Measurements from ENCODE around the gene HCN4.

Gene HCN4

DNA sequence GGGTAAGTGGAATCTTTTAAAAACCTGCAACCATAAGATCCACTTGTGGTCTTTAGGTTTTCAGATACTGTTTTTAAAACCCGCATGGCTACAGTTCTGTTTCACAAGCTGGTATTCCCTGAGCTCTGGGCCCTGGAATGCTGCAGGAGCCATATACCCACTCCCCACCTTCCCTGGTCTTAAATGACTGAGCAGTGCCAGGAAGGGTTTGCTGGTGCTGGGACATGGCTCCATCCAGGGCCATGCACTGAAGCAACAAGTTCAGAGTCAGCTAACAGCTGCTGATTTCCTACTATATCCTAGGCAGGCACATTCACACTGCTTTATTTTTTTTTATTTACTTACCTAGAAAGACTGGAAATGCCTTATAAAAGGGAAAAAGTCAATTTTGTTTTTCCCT lies 77.3 kb downstream of the HCN4 start:
- H4K20me1 ChIP-seq: no peaks in the 10 kb centered on the region

DNA sequence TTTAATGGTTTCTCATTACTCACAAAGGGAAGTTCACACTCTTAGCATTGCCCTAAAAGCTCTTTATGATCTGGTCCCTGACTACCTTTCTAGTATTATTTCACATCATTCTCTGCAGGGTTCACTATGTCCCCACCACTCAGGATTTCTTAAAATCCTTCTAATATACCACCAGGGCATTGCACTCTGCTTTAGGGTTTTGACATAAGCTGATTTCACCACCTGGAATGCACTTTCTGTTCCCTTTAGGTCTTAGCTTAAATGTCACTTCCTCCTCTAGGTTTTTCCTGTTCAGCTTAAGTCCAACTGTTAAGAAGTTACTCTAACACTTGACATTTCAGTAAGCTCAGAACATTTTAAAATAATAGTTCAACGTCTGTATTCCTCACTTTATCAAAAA lies 81.7 kb downstream of the HCN4 start:
- TF ChIP-seq Cebpa-rat (IDR thresholded peaks at IDR 0.05): no peak
- peaks cover 56% of the 10 kb centered on the region for H3K36me3 ChIP-seq
- H4K20me1 ChIP-seq: no peaks in the 10 kb centered on the region
- no peak overlapping the region for H3K9ac ChIP-seq
- H3K9me3 ChIP-seq: no peaks in the 10 kb centered on the region
- peak overlapping the region; percentile 1; the same call in 1 of the 2 replicates for H3K4me2 ChIP-seq
- H3K4me1 ChIP-seq: peaks cover 6% of the 10 kb centered on the region; the same call in 1 of the 2 replicates
- no peaks in the 10 kb centered on the region for H3K27me3 ChIP-seq
- no peak overlapping the region for H3K27ac ChIP-seq
- no peak overlapping the region for H3K4me3 ChIP-seq

More for the DNA sequence above, 77.3 kb downstream of the HCN4 start:
- no peak for TF ChIP-seq Cebpa-rat (IDR thresholded peaks at IDR 0.05)
- peaks cover 6% of the 10 kb centered on the region; the same call in 1 of the 2 replicates for H3K4me1 ChIP-seq
- no peak overlapping the region for H3K9ac ChIP-seq
- no peak overlapping the region for H3K4me2 ChIP-seq
- H3K27ac ChIP-seq: no peak overlapping the region
- no peaks in the 10 kb centered on the region for H3K27me3 ChIP-seq
- peaks cover 55% of the 10 kb centered on the region for H3K36me3 ChIP-seq
- H3K9me3 ChIP-seq: no peaks in the 10 kb centered on the region
- H3K4me3 ChIP-seq: no peak overlapping the region

DNA sequence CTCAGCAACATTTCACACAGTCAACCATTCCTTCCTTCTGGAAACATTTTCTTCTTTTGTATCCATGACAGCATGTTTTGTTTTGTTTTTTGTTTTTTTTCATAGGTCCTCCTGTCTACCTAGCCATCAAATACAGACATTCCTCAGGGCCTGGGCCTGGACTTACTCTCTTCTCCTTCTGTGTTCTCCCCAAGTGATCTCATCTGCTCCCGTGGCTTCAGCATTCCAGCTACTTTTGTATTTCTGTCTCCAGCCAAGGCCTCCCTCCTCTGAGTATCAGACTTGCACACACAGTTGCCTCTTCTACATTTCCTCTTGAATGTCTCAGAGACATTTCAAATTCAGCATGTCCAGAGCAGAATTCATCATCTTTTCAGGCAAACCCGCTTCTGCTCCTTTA lies 82.4 kb downstream of the HCN4 start:
- H3K4me2 ChIP-seq: no peak overlapping the region
- no peaks in the 10 kb centered on the region for H4K20me1 ChIP-seq
- H3K27ac ChIP-seq: no peak overlapping the region
- H3K4me3 ChIP-seq: no peak overlapping the region
- no peaks in the 10 kb centered on the region for H3K9me3 ChIP-seq
- peaks cover 6% of the 10 kb centered on the region; the same call in 1 of the 2 replicates for H3K4me1 ChIP-seq
- H3K27me3 ChIP-seq: no peaks in the 10 kb centered on the region
- TF ChIP-seq Cebpa-rat (IDR thresholded peaks at IDR 0.05): no peak
- no peak overlapping the region for H3K9ac ChIP-seq
- H3K36me3 ChIP-seq: peaks cover 50% of the 10 kb centered on the region

DNA sequence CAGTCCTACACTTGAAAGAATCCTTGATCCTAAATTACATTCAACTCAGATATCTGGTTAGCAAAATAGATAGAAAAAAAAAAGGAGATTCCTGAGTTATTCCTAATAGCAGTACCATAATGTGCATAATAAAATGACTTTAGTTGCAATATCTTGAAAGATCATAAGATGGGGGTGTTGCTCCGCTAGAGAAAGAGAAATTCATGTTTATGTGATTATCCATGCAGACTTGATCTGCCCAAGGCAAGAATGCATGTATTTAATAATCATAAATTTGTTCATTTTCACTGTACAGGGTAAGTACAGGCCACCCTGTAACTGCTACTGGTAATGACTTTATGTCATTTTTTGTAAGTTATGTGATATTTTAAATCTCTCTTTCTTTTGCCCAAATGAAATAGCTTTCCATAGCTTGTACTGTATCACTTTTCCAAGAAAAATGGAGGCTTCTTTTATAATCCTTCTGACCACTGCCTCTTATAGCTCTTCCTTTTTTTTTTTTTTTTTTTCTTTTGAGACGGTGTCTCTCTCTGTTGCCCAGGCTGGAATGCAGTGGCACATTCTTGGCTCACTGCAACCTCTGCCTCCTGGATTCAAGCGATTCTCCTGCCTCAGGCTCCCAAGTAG lies 84.6 kb downstream of the HCN4 start:
- Histone ChIP-seq H3K9ac (no peak overlapping the region), H3K4me3 (no peak overlapping the region), H3K4me2 (no peak overlapping the region), H3K27me3 (no peaks in the 10 kb centered on the region), H3K9me3 (no peaks in the 10 kb centered on the region), H4K20me1 (no peaks in the 10 kb centered on the region), H3K27ac (no peak overlapping the region), H3K4me1 (peaks cover 6% of the 10 kb centered on the region; the same call in 1 of the 2 replicates), H3K36me3 (peaks cover 51% of the 10 kb centered on the region)
- no peak for TF ChIP-seq Cebpa-rat (IDR thresholded peaks at IDR 0.05)

DNA sequence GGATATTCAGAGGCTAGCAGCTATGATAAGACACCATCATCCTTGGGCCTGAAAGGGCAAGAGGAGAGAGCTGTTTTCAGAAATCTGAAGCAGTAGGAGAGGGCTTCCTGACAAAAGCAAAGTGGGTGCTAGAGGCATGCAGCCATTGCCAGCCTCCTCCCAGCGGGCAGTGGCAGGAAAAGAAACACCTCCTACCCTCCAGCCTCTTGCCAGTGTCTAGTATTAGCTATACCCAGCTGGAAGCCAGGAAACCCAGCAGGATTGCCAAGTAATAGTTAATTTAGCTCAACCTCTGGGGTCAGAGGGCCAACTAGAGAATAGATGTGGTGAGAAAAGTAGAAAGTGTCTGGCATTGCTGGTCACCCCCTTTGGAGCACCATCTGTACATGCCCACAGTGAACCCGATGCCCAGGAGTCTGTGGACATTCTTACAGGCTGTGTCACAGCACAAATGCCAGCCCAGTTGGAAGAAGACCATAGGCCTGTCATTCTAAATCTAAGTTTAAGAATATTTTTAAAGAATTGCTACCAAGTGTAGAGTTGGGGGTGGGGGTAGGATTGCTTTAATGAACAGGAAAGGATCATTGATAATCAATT lies 85.3 kb downstream of the HCN4 start:
- Histone ChIP-seq H3K4me2 (no peak overlapping the region), H3K4me1 (peaks cover 6% of the 10 kb centered on the region; the same call in 1 of the 2 replicates)

DNA sequence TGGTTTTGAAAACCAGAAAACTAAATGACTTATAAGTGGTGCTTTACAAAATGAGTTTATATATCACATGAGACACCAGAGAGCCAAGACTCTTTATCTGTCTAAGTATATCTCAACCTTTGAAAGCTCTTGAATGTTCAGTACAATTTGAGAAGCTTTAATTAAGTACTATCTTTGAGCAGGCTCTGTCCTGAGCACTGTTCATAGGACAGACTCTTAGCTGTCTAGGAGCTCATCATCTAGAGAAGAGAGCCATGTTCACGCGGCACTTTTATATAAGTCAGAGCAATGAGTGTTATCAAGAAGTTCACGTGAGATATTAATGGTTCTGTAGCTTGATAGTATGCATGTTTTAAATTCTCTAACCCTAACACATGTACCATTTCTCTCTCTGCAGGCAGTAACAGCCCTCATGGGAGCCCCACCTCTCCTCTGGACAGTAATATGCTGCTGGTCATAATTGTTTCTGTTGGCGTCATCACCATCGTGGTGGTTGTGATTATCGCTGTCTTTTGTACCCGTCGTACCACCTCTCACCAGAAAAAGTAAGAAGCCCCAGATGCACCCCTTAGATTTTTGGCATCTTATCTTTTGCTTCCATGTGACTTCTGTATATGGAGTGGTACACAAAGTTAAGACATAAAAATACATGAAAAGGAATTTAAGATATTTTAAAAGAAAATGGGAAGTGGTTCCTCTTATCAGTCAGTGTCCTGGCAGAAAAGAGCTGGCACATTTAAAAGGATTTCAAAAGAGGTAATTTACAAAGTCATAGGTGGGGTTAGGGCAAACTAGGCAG lies 86.0 kb downstream of the HCN4 start:
- H3K4me2 ChIP-seq: no peak overlapping the region
- TF ChIP-seq Cebpa-rat (IDR thresholded peaks at IDR 0.05): no peak
- peaks cover 6% of the 10 kb centered on the region; the same call in 1 of the 2 replicates for H3K4me1 ChIP-seq
- 0 out of 2 replicates have a peak overlapping the region, but pooled peaks have one; percentile 4 for H3K9ac ChIP-seq
- H4K20me1 ChIP-seq: no peaks in the 10 kb centered on the region
- no peaks in the 10 kb centered on the region for H3K27me3 ChIP-seq
- no peak overlapping the region for H3K4me3 ChIP-seq
- no peak overlapping the region for H3K27ac ChIP-seq
- no peaks in the 10 kb centered on the region for H3K9me3 ChIP-seq
- peaks cover 41% of the 10 kb centered on the region for H3K36me3 ChIP-seq

More for the DNA sequence above, 85.3 kb downstream of the HCN4 start:
- Histone ChIP-seq H3K36me3 (peaks cover 45% of the 10 kb centered on the region), H3K9me3 (no peaks in the 10 kb centered on the region), H3K4me3 (no peak overlapping the region), H3K9ac (no peak overlapping the region), H4K20me1 (no peaks in the 10 kb centered on the region), H3K27me3 (no peaks in the 10 kb centered on the region), H3K27ac (no peak overlapping the region)
- no peak for TF ChIP-seq Cebpa-rat (IDR thresholded peaks at IDR 0.05)

DNA sequence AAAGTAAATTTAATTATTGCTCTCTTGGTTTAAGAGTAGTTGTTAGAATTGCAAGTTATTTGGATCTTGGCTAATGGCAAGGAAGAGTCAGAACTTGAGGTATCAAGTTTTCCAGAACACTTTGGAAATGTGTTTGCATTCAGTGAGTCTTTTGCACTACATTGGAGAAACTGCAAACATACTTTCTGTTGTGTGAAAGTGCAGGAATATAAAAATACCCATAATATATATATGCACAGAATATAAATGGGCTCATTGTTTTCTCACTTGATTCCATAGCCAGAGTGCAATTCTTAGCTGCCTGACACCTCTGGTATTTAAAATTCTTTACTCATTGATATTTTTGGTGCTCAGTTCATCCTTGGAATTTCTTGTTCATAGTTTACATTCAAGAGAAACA lies 92.9 kb downstream of the HCN4 start:
- Histone ChIP-seq H4K20me1 (no peaks in the 10 kb centered on the region), H3K4me1 (no peaks in the 10 kb centered on the region), H3K27me3 (no peaks in the 10 kb centered on the region), H3K9me3 (no peaks in the 10 kb centered on the region), H3K9ac (no peak overlapping the region), H3K4me3 (no peak overlapping the region), H3K4me2 (no peak overlapping the region), H3K36me3 (peaks cover 19% of the 10 kb centered on the region), H3K27ac (no peak overlapping the region)
- TF ChIP-seq Cebpa-rat (IDR thresholded peaks at IDR 0.05): no peak

DNA sequence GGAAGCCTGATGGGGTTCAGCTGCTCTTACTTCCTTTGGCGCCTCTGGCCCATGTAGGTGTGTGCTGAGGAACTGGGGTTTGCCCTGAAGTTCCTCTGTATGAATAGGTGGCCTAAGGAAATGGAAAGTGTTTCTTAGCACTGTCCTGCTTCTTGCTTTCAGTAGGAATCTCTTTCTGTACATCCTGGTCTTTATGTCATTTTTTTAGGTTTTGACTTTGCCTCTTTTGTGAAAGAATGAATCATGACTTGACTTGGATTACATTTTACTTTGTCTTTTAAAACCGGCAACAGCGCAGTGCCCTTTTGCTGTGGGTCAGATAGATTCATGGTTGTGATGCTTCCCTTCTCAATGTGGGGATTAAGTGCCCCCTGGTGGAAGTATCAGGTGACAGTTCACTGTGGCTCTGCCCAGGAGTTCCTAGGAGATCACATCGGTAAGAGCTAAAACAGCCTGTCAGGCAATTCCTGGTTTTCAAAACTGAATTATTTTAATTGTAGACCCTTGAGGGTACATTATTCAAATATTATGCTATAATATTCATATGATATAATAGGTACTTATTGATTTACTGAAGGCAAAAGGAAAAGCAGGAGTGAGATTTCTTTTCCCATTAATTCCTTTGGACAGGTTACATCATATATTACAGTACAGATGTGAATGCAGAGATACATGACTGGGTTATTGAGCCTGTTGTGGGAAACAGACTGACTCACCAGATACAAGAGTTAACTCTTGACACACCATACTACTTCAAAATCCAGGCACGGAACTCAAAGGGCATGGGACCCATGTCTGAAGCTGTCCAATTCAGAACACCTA lies 95.4 kb downstream of the HCN4 start:
- Histone ChIP-seq H3K9ac (no peak overlapping the region), H3K9me3 (no peaks in the 10 kb centered on the region), H3K27ac (no peak overlapping the region), H3K4me2 (no peak overlapping the region), H3K4me1 (no peaks in the 10 kb centered on the region), H3K4me3 (no peak overlapping the region), H3K27me3 (no peaks in the 10 kb centered on the region), H4K20me1 (no peaks in the 10 kb centered on the region), H3K36me3 (peaks cover 32% of the 10 kb centered on the region)
- no peak for TF ChIP-seq Cebpa-rat (IDR thresholded peaks at IDR 0.05)

DNA sequence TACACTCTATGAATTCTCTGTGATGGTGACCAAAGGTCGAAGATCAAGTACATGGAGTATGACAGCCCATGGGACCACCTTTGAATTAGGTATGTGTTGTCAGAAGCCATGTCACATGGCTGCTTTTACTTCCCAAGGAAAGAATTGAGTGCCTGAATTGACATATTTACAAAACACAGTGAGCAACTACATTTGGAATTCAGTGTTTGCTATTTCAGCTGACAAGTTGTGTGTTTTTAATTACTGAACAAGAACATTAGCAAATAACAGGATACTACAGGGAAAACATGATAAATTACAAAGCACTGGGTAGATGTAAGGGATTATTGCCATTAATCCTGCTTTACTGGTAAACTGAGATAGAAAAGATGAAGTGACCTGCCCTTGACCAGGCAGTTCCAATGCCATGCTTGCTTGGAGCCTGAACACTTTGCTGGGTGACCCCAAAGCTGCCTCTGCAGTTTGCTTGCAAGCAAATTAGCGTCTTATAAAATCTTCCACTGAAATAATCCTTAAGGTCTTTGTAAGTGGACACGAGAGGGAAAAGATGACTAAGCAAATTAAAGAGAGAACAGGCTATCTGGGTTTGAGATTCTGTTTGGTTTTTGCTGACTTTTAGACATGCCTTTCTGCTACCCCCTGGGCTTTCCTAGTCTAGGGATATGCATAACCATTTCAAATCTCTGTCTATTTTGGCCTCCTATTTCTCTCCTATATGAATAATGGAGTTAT lies 98.2 kb downstream of the HCN4 start:
- no peaks in the 10 kb centered on the region for H3K27me3 ChIP-seq
- H4K20me1 ChIP-seq: no peaks in the 10 kb centered on the region
- no peak for TF ChIP-seq Cebpa-rat (IDR thresholded peaks at IDR 0.05)
- H3K9ac ChIP-seq: no peak overlapping the region
- no peaks in the 10 kb centered on the region for H3K4me1 ChIP-seq
- H3K36me3 ChIP-seq: peaks cover 42% of the 10 kb centered on the region
- no peak overlapping the region for H3K4me3 ChIP-seq
- H3K4me2 ChIP-seq: no peak overlapping the region
- H3K9me3 ChIP-seq: no peaks in the 10 kb centered on the region
- H3K27ac ChIP-seq: no peak overlapping the region

Measured in BLaER1 (cell line).